ENCODE data around the gene TMCC1.

TMCC1 gene

DNA sequence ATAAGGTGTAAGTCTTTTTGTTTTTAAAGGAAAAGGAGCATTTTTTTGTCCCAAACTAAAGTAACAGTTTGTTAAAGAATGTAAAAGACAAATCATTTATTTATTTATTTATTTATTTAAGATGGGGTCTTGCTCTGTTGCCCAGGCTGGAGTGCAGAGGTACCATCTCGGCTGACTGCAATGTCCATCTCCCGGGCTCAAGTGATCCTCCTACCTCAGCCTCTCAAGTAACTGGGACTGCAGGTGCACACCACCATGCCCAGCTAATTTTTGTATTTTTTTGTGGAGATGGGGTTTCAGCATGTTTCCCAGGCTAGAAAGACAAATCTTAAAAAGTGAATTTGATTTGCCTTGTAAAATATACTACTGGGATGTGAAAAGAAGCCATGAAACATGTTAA is 200.8 kb downstream of the TMCC1 start:
- no peak overlapping the region for H3K27ac ChIP-seq
- TF ChIP-seq, protein P1, sequence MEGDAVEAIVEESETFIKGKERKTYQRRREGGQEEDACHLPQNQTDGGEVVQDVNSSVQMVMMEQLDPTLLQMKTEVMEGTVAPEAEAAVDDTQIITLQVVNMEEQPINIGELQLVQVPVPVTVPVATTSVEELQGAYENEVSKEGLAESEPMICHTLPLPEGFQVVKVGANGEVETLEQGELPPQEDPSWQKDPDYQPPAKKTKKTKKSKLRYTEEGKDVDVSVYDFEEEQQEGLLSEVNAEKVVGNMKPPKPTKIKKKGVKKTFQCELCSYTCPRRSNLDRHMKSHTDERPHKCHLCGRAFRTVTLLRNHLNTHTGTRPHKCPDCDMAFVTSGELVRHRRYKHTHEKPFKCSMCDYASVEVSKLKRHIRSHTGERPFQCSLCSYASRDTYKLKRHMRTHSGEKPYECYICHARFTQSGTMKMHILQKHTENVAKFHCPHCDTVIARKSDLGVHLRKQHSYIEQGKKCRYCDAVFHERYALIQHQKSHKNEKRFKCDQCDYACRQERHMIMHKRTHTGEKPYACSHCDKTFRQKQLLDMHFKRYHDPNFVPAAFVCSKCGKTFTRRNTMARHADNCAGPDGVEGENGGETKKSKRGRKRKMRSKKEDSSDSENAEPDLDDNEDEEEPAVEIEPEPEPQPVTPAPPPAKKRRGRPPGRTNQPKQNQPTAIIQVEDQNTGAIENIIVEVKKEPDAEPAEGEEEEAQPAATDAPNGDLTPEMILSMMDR (conservative IDR thresholded peaks at IDR 0.05) = no peak

DNA sequence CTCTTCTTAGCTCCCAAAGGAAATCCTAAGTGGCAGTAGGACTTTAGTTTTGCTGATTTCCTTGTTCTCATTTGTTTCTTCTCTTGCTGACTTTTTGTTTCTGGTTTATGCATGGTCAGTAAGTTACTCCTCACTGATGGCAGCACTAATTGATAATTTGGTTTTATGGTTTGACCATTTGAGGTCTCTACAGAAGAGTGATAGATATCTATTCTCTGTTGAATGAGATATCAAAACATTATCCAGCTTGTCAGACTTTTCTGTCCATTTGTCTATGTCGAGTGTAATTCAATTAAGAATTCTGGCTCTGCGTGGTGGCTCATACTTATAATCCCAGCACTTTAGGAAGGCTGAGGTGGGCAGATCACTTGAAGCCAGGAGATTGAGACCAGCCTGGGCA is 202.5 kb downstream of the TMCC1 start:
- H3K27ac ChIP-seq = no peak overlapping the region
- TF ChIP-seq, protein P1 (conservative IDR thresholded peaks at IDR 0.05) = no peak

DNA sequence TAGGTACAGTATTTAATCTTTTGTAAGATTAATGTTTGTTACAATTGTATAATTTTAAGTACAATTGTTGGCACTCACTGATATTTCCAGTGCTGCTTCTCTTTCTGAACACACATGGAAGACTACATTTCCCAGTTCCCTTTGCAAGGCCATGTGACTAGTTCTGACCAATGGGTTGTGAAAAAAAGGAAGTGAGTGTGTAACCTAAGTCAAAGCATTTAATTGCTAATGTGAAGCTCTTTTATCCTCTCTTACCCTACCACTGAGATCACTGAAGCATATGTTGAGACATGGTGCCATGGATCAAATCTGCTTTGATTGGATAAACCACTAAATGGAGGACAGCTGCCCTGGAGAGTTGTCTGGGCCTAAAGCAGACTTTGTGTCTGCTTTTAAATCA is 203.1 kb downstream of the TMCC1 start:
- TF ChIP-seq, protein P1 (conservative IDR thresholded peaks at IDR 0.05) = no peak

DNA sequence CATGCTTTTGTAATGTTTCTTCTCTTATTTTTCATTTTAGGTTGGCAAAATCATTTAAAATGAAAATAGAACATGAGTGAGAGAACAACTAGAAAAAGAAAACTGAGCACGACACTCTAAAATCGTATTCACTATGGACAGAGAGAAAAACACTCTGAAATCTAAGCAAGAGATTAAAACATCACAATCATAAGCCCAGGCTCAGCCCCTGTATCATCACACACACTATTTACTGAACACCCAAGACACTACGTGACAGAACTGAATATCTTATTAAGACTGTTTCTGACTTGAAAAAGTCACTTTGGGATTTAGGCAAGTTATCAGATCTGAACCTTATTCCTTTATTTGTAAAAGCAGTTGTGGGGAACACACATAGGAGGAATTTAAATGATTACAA is 204.5 kb downstream of the TMCC1 start:
- H3K27ac ChIP-seq = peak overlapping the region; percentile 64
- TF ChIP-seq, protein P1 (conservative IDR thresholded peaks at IDR 0.05) = no peak

More for the DNA sequence above, 203.1 kb downstream of the TMCC1 start:
- H3K27ac ChIP-seq = no peak overlapping the region

DNA sequence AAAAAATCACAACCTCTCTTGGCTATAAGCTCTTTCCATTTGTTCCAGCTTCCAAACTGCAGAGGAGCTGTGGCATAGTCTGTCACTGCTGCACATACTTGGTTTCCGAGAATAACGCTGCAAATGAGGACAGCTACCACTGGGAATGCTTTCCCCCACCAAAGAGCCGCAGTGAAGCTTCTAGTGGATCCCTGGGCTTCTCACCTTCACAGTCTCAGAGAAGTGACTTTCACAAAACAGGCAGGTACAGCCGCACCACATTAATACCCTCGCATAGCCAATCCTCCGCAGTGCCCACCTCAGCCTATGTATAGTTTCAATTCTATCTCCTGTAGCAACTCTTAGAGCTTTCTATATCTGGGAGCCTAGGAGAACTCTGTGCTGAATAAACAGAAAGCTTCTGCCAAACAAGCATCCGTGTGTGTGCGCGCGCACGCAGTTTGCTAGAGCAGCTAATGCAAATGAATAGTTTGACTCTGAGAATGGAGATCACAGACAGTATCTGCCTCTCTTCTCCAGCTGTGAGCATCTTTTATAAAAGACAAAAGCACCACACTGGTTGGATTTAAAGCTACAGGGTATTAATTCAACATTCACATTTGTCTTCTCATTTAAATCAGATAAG is 205.1 kb downstream of the TMCC1 start:
- H3K27ac ChIP-seq = peak overlapping the region; percentile 64
- TF ChIP-seq, protein P1 (conservative IDR thresholded peaks at IDR 0.05) = no peak

DNA sequence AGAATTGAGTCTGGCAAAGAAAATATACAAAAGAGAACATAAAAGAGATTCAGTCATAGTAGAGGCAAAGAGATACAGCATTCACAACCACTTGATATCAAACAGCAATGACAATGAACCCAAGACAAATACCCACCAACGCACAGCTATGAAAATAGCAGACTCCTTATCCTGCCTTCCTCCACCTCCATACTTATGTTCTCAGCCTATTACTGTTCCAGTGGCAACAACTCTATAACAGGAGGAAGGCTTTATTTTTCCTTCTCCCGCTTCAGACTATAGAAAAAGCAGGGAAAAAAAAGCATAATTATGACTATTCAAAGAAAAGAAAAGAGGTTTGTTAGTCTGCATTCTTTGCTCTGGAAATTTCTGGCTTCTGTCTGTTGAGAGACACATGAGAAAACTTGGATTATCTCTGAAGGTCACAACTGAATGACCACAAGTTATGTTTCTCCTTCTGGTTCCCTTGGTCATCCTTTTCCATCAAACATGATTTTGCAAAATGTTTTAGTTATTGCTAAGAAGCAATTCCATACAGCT is 205.9 kb downstream of the TMCC1 start:
- peak overlapping the region; percentile 64 for H3K27ac ChIP-seq
- TF ChIP-seq, protein P1 (conservative IDR thresholded peaks at IDR 0.05) = no peak

DNA sequence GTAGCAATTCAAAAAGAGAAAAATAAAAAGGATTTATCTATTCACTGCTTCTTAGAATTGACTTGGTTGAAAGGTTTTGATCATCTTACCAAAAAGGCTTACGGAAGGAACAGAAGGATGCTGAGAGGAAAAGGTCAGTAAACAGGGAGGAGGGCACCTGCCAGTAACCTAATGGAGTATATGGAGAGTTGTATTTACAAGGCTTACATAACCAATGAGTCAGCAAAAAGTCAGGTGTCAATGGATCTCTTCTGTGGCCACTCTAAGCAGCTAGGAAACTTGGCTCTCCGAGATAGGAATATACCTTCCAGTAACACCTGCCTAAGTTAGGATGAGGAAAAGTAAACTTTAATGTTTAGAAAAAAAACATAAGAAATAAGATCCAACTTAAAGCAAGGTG is 206.6 kb downstream of the TMCC1 start:
- TF ChIP-seq, protein P1 (conservative IDR thresholded peaks at IDR 0.05) = no peak
- H3K27ac ChIP-seq = peak overlapping the region; percentile 64; the same call in 1 of the 2 replicates
